ACC112 (cell line): ENCODE results near the gene LRRC10.

Source experiments
- H2AFZ ChIP-seq: fragments of 200-600 bp; sonication (generic); one replicate; pipeline ENCODE4 v1.6.0; 2017; ENCODE audit warnings: antibody characterized with exemption, low read length; ENCODE audit not compliant: unreplicated experiment
- H3K27ac ChIP-seq: fragments of 200-600 bp; sonication (generic); 2 replicates; pipeline ENCODE4 v1.5.1; 2014; ENCODE audit warnings: low read depth, mild to moderate bottlenecking, antibody characterized with exemption, low read length, moderate library complexity
- H3K27me3 ChIP-seq: fragments of 200-600 bp; sonication (generic); 2 replicates; pipeline ENCODE4 v1.6.1; 2014; ENCODE audit warnings: mild to moderate bottlenecking, antibody characterized with exemption, low read length, moderate library complexity, mixed read lengths; ENCODE audit not compliant: insufficient read depth
- H3K36me3 ChIP-seq: fragments of 200-600 bp; sonication (generic); 2 replicates; pipeline ENCODE4 v1.6.1; 2016; ENCODE audit warnings: mild to moderate bottlenecking, antibody characterized with exemption, low read length, moderate library complexity, mixed read lengths; ENCODE audit not compliant: insufficient read depth
- H3K4me1 ChIP-seq: fragments of 200-600 bp; sonication (generic); one replicate; pipeline ENCODE4 v1.6.1; 2016; ENCODE audit warnings: low read length, mixed read lengths; ENCODE audit not compliant: insufficient read depth, unreplicated experiment, control insufficient read depth
- H3K4me3 ChIP-seq: fragments of 200-600 bp; sonication (generic); 2 replicates; pipeline ENCODE4 v1.5.1; 2014; ENCODE audit warnings: mild to moderate bottlenecking, low read depth, low read length
- H3K79me2 ChIP-seq: fragments of 200-600 bp; sonication (generic); one replicate; pipeline ENCODE4 v1.6.0; 2016; ENCODE audit warnings: low read length; ENCODE audit not compliant: control insufficient read depth, unreplicated experiment, insufficient read depth

Gene LRRC10

DNA sequence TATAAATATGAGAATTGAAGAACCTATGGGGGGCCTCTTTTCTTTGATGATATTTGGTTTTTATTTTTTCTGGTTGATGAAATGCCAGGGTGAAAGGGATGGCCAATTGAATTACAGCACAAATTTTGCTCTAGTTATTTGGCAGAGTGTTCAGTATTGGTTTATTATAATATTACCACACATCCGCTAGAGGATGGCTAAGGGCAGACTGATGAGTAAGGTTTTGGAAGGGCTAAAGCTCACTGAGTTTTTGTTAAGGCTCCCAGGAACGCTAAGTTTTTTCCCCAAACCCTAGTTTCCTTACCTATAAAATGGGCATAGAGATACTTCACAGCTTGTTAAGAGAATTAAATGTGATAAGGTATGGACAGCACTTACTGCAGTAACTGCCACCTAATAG lies 34.3 kb upstream of the LRRC10 start:
- Histone ChIP-seq H3K4me3 (no peak overlapping the region), H3K4me1 (peaks cover 9% of the 10 kb centered on the region), H3K27ac (no peak overlapping the region), H3K27me3 (no peaks in the 10 kb centered on the region), H2AFZ (no peak overlapping the region), H3K79me2 (no peaks in the 10 kb centered on the region), H3K36me3 (no peaks in the 10 kb centered on the region)

DNA sequence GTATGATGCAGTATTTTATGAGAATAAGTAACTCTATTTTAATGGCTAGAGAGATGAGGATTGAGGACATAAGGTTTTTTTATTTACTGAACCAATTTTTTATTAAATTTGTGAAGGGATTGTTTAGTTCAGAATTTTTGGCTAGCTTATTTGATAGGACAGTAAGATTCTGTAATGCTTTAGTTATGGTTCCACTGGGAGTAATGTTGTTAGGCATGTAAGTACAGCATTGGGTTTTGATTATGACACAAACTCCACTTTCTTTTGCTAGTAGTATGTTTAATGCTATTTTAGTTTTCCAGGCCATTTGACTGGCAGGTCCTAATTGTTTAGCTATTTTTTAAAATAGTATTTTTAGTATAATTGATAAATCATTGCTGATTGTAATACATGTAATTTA lies 33.8 kb upstream of the LRRC10 start:
- Histone ChIP-seq H3K27ac (no peak overlapping the region), H3K4me1 (peaks cover 9% of the 10 kb centered on the region), H3K4me3 (no peak overlapping the region), H3K79me2 (no peaks in the 10 kb centered on the region), H3K27me3 (no peaks in the 10 kb centered on the region), H3K36me3 (no peaks in the 10 kb centered on the region), H2AFZ (no peak overlapping the region)

DNA sequence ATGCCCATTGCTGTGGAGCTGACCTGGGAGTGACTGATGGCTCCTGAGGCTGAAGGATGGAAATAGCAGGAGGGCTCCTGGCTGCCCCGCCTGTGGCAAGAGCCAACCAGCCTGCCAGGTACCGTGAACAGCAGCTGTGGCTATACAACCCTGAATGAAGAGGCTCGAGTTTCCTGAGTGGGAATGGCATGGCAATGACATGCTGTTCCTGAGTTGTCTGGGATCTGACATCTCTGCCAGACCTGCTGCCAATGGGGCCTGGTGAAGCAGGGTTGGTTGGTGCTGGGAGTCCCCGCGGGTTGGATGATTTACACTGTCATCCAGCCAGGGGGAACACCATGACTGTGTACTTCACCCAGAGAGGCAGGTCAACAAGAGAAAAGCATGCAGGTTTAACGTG lies 31.8 kb upstream of the LRRC10 start:
- Histone ChIP-seq H3K79me2 (no peaks in the 10 kb centered on the region), H3K27ac (no peak overlapping the region), H3K4me1 (no peaks in the 10 kb centered on the region), H3K27me3 (no peaks in the 10 kb centered on the region), H3K36me3 (no peaks in the 10 kb centered on the region), H2AFZ (no peak overlapping the region), H3K4me3 (no peak overlapping the region)

DNA sequence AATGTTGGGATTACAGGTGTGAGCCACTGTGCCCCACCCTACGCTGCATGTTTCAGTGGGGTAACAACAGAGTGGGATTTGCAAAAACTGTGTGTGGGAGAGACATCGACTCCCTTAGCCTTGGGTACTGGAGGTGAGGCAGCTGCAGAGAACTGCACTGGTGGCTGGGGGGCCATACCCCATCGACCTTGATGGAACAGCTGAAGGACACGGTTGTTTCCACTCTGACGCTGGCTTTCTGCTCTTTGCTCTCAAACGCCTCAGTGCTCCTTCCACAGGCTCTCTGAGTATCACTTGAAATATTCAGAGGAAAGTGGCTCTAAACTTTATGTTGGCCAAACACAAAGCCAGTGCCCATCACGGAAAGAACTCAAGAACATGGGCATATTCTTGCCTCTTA lies 30.8 kb upstream of the LRRC10 start:
- H3K4me3 ChIP-seq: no peak overlapping the region
- H3K27me3 ChIP-seq: no peaks in the 10 kb centered on the region
- H2AFZ ChIP-seq: no peak overlapping the region
- H3K79me2 ChIP-seq: no peaks in the 10 kb centered on the region
- H3K4me1 ChIP-seq: no peaks in the 10 kb centered on the region
- H3K36me3 ChIP-seq: no peaks in the 10 kb centered on the region
- H3K27ac ChIP-seq: no peak overlapping the region

DNA sequence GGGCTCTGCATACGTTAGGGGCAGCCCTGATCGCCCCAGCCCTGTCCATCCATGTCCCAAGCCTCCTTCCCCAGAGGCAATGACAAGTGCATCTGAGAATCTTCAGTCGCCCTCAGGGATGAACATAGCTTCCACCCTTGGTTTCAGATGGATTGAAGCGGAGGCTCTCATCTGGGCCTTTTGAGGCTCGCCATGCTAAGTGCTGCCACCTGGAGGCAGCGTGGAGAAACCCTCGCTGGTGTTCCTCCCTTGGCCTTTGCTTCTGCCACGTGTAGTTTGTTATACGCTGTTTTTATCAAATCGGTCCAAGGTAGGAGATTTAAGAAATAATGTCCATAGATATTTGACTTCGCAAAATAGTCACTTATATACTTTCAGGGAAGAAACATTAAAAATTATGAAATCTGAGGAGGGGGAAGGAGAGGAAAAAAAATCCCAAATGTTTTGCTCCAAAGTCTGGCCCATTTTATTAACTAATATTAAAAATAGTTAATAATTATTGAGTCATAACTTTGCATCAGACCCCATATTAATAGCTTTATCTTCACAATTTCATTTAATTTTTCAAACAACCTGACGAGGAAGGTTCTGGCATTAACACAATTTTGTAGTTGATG lies 28.8 kb upstream of the LRRC10 start:
- Histone ChIP-seq H3K4me3 (no peak overlapping the region), H3K79me2 (no peaks in the 10 kb centered on the region), H2AFZ (no peak overlapping the region), H3K36me3 (no peaks in the 10 kb centered on the region), H3K27ac (no peak overlapping the region), H3K27me3 (no peaks in the 10 kb centered on the region), H3K4me1 (no peaks in the 10 kb centered on the region)

DNA sequence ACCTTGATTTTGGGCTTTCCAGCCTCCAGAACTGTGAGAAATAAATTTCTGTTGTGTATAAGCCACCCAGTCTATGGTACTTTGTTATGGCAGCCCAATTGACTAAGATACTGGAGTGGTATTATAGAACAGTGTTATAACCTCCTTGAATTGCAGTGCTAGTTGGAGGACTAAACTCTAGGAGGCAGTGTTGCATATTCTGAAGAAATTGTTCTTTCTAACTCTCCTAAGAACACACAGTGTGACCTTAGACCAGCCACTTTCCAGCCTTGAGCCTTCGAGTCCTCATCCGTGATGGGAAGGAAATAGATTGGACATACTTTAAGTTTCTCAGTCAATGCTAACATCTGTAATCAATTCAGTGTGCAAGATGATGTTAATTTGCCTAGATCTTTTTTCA lies 22.4 kb upstream of the LRRC10 start:
- H3K27ac ChIP-seq: no peak overlapping the region
- H3K4me1 ChIP-seq: no peaks in the 10 kb centered on the region
- no peak overlapping the region for H2AFZ ChIP-seq
- H3K4me3 ChIP-seq: no peak overlapping the region
- H3K27me3 ChIP-seq: peaks cover 5% of the 10 kb centered on the region; the same call in 1 of the 2 replicates
- H3K79me2 ChIP-seq: no peaks in the 10 kb centered on the region
- H3K36me3 ChIP-seq: no peaks in the 10 kb centered on the region

DNA sequence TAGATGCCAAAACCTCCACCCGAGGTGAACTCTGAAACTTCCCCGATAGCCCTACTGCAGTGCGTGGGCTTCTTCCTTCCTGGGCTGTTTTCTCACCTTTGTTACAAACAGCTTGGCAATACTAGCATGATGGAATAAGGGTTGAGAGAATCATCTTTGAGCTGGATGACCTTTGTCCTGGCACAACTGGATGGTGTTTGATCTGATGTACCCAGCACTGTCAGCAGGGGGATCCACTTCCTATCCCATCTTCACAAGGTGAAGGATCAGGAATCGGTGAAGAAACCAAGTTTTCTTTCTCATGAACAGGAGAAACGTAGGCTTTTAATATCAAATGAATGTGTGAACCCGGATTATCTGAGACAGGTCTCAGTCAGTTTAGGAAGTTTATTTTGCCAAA lies 19.5 kb upstream of the LRRC10 start:
- Histone ChIP-seq H3K36me3 (no peaks in the 10 kb centered on the region), H3K79me2 (no peaks in the 10 kb centered on the region), H3K27me3 (peaks cover 7% of the 10 kb centered on the region; the same call in 1 of the 2 replicates), H3K4me1 (no peaks in the 10 kb centered on the region), H3K4me3 (no peak overlapping the region), H3K27ac (no peak overlapping the region), H2AFZ (no peak overlapping the region)

DNA sequence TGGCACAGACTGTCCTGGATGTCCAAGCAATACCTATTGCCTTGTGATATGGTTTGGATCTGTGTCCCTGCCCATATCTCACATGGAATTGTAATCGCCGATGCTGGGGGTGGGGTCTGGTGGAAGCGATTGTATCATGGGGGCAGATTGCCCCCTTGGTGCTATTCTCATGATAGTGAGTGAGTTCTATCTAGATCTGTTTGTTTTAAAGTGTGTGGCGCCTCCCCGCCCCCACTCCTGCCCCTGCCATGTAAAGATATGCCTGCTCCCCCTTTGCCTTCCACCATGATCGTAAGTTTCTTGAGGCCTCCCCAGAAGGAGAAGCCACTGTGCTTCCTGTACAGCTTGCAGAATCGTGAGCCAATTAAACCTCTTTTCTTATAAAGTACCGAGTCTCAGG lies 16.8 kb upstream of the LRRC10 start:
- no peaks in the 10 kb centered on the region for H3K4me1 ChIP-seq

DNA sequence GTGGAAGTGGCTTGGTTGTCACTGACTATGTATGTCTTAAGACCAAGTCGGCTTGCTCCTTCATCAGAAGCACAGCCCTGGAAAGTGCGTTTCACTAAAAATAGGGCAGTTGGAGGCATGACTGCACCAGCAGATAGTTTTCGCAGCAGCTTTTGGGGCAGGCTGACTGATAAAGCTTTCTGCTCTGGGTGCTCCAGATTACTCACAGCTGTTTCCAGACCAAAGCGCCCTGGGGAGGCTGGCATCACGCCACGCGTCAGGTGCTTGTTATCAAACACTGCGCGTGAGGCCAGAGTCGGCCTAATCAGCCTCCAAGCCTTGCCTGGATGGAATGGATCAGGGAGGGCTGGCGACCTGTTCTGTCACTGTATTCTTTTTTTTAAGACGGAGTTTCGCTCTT lies 13.3 kb upstream of the LRRC10 start:
- Histone ChIP-seq H3K27me3 (peaks cover 7% of the 10 kb centered on the region; the same call in 1 of the 2 replicates), H3K4me3 (no peak overlapping the region), H3K79me2 (no peaks in the 10 kb centered on the region), H3K27ac (no peak overlapping the region), H3K36me3 (no peaks in the 10 kb centered on the region), H2AFZ (no peak overlapping the region), H3K4me1 (no peaks in the 10 kb centered on the region)

More for the DNA sequence above, 16.8 kb upstream of the LRRC10 start:
- H3K27me3 ChIP-seq: peaks cover 7% of the 10 kb centered on the region; the same call in 1 of the 2 replicates
- H3K27ac ChIP-seq: no peak overlapping the region
- H3K4me3 ChIP-seq: no peak overlapping the region
- H3K79me2 ChIP-seq: no peaks in the 10 kb centered on the region
- H3K36me3 ChIP-seq: no peaks in the 10 kb centered on the region
- H2AFZ ChIP-seq: no peak overlapping the region

DNA sequence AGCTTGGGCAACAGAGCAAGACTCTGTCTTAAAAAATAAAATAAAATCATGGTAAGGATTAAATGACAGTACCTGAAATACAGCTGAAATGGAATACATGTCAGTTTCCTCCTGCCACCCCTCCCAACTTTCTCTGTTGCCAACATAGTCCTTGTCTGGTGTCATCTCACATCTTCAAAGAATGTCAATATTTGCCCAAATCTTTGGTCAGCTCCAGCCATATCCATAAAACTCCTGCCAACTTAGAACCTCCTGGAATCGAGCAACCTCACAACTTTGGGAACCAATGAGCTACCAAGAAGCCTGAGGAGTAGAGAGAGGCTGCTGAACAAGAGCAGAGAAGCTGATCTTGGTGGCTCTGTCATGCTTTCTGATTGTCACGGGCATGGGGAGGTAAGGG lies 10.8 kb upstream of the LRRC10 start:
- no peaks in the 10 kb centered on the region for H3K79me2 ChIP-seq
- no peak overlapping the region for H3K4me3 ChIP-seq
- no peaks in the 10 kb centered on the region for H3K36me3 ChIP-seq

DNA sequence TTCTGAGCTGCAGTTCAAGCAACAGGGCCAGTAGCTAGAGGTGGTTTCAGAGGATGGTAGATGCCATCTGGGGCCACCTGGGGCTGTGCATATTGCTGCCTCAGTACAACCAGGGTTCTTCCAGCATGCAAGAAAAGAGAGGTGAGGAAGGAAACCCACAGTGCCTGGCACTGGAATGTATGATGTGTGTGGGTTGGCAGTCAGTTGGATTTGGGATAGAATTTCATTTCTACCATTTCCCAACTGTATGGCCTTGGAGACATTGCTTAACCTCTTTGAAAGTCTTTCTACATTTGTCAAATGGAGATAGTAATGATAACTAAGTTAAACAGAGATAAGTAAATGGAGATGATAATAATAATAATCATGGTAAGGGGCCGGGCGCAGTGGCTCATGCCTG lies 10.2 kb upstream of the LRRC10 start:
- Histone ChIP-seq H3K4me1 (no peaks in the 10 kb centered on the region), H3K27me3 (peaks cover 19% of the 10 kb centered on the region; the same call in 1 of the 2 replicates), H3K4me3 (no peak overlapping the region), H3K27ac (no peak overlapping the region), H3K36me3 (no peaks in the 10 kb centered on the region), H3K79me2 (no peaks in the 10 kb centered on the region), H2AFZ (no peak overlapping the region)

More for the DNA sequence above, 10.8 kb upstream of the LRRC10 start:
- Histone ChIP-seq H3K4me1 (no peaks in the 10 kb centered on the region), H3K27ac (no peak overlapping the region), H2AFZ (no peak overlapping the region), H3K27me3 (peaks cover 15% of the 10 kb centered on the region; the same call in 1 of the 2 replicates)
